Gastrocnemius medialis (tissue), 4 donors: ENCODE results near the gene CABCOCO1. TPM values are rescaled to one million over a fixed set of nuclear protein-coding genes. Genes with fewer than 3 reads are reported as not detected.

Experiments used
- ATAC-seq, 2 donors: fragments of 150-250 bp; one replicate each; pipeline ENCODE4 v1.9.1; 2016
- DNase-seq, 2 donors: peaks; one replicate each; pipeline ENCODE4 v3.0.0-alpha.2; 2019
- H3K27ac ChIP-seq, 4 donors: fragments of 200-600 bp; sonication (generic); 1 replicate in 1 of 4; 2 replicates in 3 of 4; pipeline ENCODE4 v1.5.1; 2016 to 2018; ENCODE audit warnings: mild to moderate bottlenecking in 2 of 4, moderate library complexity in 1 of 4
- H3K27me3 ChIP-seq, 3 donors: fragments of 200-600 bp; sonication (generic) in 2 of 3; 1 replicate in 1 of 3; 2 replicates in 2 of 3; pipeline versions ENCODE4 v1.5.1 to v1.6.0; 2016 to 2019; ENCODE audit warnings: mild to moderate bottlenecking in 1 of 3, moderate library complexity in 1 of 3
- H3K36me3 ChIP-seq, 2 donors: fragments of 200-600 bp; sonication (generic) in 1 of 2; one replicate each; pipeline ENCODE4 v1.5.1; 2017 to 2018
- H3K4me1 ChIP-seq, 2 donors: fragments of 200-600 bp; sonication (generic) in 1 of 2; one replicate each; pipeline ENCODE4 v1.5.1; 2016 to 2017; ENCODE audit warnings: mild to moderate bottlenecking in 2 of 2
- H3K4me3 ChIP-seq, 4 donors: fragments of 200-600 bp; sonication (generic) in 3 of 4; 1 replicate in 1 of 4; 2 replicates in 3 of 4; pipeline ENCODE4 v1.5.1; 2016 to 2019; ENCODE audit warnings: mild to moderate bottlenecking in 2 of 4
- H3K9me3 ChIP-seq, 3 donors: fragments of 200-600 bp; sonication (generic) in 2 of 3; 1 replicate in 1 of 3; 2 replicates in 2 of 3; pipeline ENCODE4 v1.5.1; 2016 to 2019
- POLR2A ChIP-seq, 2 donors: fragments of 450-650 bp; IDR thresholded peaks; one replicate each; pipeline ENCODE4 v1.6.1; 2017; ENCODE audit warnings: antibody characterized with exemption in 2 of 2, mild to moderate bottlenecking in 2 of 2, moderate library complexity in 2 of 2
- in situ Hi-C, 4 donors: fragments of 200-750 bp; cut with MboI; loops; one replicate each; pipeline versions ENCODE4 v1.15.0 to v1.8.0; 2017; ENCODE audit warnings: low sequenced_read_pairs in 4 of 4
- intact Hi-C: fragments of 100-400 bp; cut with DNase I; formaldehyde crosslinking; loops from one replicate; pipeline ENCODE4 v1.15.1; 2023; ENCODE audit warnings: low total_unique reads
- total RNA-seq, 4 donors: library from RNA; depleted of rRNA; stranded (reverse); fragments of >200 nt; gene quantifications; one replicate each; pipeline versions ENCODE4 v1.1.0 to v1.2.3, GENCODE V29; 2016
- TF ChIP-seq, protein P1 (sequence below), 5 experiments: fragments of 450-650 bp in 3 of 5; fragments of 200-600 bp in 2 of 5; sonication (generic) in 2 of 5; IDR thresholded peaks in 4 of 5; conservative IDR thresholded peaks in 1 of 5; 1 replicate in 4 of 5; 2 replicates in 1 of 5; pipeline ENCODE4 v1.5.1; 2016 to 2019; ENCODE audit warnings: antibody characterized with exemption in 5 of 5, mild to moderate bottlenecking in 3 of 5, moderate library complexity in 3 of 5

CABCOCO1 gene
- total RNA-seq, 4 donors from 2014 or later: not detected

DNA sequence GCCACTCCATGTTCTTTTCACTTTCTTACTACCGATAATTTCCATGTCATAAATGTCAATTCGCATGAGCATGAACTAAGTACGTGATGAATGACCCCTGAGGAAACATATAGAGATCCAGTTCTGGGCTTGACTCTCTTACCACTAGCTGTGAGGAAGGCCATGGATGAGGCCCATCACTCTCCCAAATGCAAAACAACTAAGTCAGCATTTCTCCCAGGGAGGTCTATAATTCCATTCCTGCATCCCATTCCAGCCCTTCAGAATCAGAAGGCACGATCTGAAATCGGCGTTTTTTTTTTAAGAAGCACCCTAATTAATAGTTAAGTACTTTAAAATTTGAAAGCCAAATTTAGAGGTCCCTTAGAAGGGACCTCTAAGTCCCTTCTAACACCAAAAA, 116.5 kb downstream of the CABCOCO1 start:
- H3K9me3 ChIP-seq: no peaks in the 10 kb centered on the region
- TF ChIP-seq, protein P1, sequence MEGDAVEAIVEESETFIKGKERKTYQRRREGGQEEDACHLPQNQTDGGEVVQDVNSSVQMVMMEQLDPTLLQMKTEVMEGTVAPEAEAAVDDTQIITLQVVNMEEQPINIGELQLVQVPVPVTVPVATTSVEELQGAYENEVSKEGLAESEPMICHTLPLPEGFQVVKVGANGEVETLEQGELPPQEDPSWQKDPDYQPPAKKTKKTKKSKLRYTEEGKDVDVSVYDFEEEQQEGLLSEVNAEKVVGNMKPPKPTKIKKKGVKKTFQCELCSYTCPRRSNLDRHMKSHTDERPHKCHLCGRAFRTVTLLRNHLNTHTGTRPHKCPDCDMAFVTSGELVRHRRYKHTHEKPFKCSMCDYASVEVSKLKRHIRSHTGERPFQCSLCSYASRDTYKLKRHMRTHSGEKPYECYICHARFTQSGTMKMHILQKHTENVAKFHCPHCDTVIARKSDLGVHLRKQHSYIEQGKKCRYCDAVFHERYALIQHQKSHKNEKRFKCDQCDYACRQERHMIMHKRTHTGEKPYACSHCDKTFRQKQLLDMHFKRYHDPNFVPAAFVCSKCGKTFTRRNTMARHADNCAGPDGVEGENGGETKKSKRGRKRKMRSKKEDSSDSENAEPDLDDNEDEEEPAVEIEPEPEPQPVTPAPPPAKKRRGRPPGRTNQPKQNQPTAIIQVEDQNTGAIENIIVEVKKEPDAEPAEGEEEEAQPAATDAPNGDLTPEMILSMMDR (IDR thresholded peaks at IDR 0.05 in 4 of 5, conservative IDR thresholded peaks at IDR 0.05 in 1 of 5): no peak
- TF ChIP-seq POLR2A (IDR thresholded peaks at IDR 0.05): no peak
- H3K4me1 ChIP-seq: no peaks in the 10 kb centered on the region
- H3K36me3 ChIP-seq: no peaks in the 10 kb centered on the region
- no peak overlapping the region for H3K4me3 ChIP-seq
- ATAC-seq (no peak), DNase-seq (no peak)
- in situ Hi-C loops: no loop called here
- no peak overlapping the region for H3K27ac ChIP-seq
- no peaks in the 10 kb centered on the region for H3K27me3 ChIP-seq
- intact Hi-C loops: no loop called here

DNA sequence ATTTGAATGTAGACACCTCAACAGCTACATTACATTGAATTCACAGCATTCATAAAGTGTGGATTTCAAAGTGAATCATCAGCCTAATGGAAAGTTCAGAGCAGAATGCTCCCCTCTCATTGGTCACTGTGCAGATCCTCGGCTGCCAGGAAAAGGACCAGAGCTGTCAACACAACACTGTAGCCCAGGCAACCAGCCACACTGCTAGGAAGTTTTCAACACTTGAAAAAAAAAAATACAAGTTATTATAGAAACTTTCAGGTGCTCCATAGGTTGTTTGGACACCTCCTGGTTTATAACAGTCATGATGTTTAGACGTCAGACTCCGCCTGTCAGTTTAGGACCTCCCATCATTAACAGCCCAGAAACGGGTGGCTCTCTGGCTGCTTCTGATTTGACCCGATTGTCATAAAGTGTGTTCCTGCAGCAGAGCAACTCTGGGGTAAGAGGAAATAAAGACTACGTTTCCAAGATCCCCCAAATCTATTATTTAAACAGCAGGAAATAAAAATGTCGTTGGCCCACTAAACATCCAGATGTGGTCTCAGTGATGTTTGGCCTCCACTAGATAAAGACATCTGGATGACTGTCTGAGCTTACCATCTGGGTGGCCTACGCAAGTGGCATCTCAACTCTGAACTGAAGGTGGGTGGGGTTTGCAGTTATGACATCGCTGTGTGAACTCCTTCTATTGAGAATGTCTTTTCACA, 117.4 kb downstream of the CABCOCO1 start:
- DNase-seq: no peak
- Histone ChIP-seq H3K36me3 (no peaks in the 10 kb centered on the region), H3K4me1 (no peaks in the 10 kb centered on the region), H3K4me3 (no peak overlapping the region), H3K9me3 (no peaks in the 10 kb centered on the region), H3K27ac (no peak overlapping the region), H3K27me3 (no peaks in the 10 kb centered on the region)
- in situ Hi-C loops (no loop called here), intact Hi-C loops (no loop called here)
- ATAC-seq: no peak
- no peak for TF ChIP-seq POLR2A (IDR thresholded peaks at IDR 0.05)
- TF ChIP-seq, protein P1 (IDR thresholded peaks at IDR 0.05 in 4 of 5, conservative IDR thresholded peaks at IDR 0.05 in 1 of 5): no peak

DNA sequence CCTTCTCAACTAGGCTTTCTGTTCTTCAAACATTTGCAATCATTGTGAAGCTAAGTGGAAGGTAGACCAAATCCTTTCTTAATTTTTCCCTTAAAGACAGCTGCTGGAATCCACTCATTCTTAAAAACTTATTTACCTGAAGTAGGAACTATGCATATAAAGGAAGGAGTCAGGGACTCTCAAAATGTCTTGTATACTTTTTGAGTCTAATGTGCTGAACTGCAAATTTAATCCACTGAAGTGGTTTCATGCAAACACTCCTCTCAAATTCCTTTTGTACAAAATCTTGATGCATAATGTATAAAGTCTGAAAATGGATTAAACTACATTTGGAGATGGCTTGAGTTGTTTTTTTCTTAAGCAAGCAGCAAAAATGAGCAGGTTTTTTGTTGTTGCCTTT, 118.0 kb downstream of the CABCOCO1 start:
- no peak for ATAC-seq
- intact Hi-C loops (no loop called here), in situ Hi-C loops (no loop called here)
- Histone ChIP-seq H3K27me3 (no peaks in the 10 kb centered on the region), H3K36me3 (no peaks in the 10 kb centered on the region), H3K4me3 (no peak overlapping the region), H3K27ac (no peak overlapping the region), H3K9me3 (no peaks in the 10 kb centered on the region), H3K4me1 (no peaks in the 10 kb centered on the region)
- TF ChIP-seq POLR2A (IDR thresholded peaks at IDR 0.05): no peak
- TF ChIP-seq, protein P1 (IDR thresholded peaks at IDR 0.05 in 4 of 5, conservative IDR thresholded peaks at IDR 0.05 in 1 of 5): no peak
- no peak for DNase-seq

DNA sequence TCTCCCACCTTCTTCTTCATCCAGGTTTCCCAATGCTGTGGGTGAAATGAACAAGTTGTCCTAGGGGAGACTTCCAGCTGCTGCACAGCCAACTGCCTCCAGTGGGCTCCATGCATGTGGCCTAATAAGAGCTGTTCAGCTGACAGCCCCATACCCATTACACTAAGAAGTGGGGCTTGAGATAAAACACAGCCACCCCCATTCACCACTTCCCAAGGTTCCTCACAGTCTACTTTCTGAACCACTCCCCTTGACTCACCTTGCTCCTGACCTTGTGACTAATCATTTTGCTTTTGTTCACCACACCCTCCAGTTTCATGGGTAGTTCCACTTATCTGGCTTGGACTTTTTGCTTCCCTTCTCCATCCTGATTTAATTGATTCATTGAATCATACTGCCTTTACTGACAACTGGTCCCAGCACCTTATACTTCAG, 119.3 kb downstream of the CABCOCO1 start:
- in situ Hi-C loops (no loop called here), intact Hi-C loops (no loop called here)
- no peaks in the 10 kb centered on the region for H3K36me3 ChIP-seq
- H3K4me3 ChIP-seq: no peak overlapping the region
- no peak for DNase-seq
- no peak for ATAC-seq
- H3K4me1 ChIP-seq: no peaks in the 10 kb centered on the region
- no peak overlapping the region for H3K27ac ChIP-seq
- no peaks in the 10 kb centered on the region for H3K9me3 ChIP-seq
- no peaks in the 10 kb centered on the region for H3K27me3 ChIP-seq
- TF ChIP-seq POLR2A (IDR thresholded peaks at IDR 0.05): no peak
- TF ChIP-seq, protein P1 (IDR thresholded peaks at IDR 0.05 in 4 of 5, conservative IDR thresholded peaks at IDR 0.05 in 1 of 5): no peak
